NT2/D1 (cell line): ENCODE measurements around the gene KCNRG.

Experiments
- SUZ12 ChIP-seq: IDR thresholded peaks from 2 replicates; pipeline ENCODE4 v1.6.1; 2011; ENCODE audit not compliant: insufficient read length, insufficient read depth; ENCODE audit errors: extremely low read depth
- YY1 ChIP-seq: IDR thresholded peaks from 2 replicates; pipeline ENCODE4 v1.6.1; 2011; ENCODE audit not compliant: insufficient read length, insufficient read depth
- ZNF274 ChIP-seq: IDR thresholded peaks from 2 replicates; pipeline ENCODE4 v1.6.1; 2011; ENCODE audit warnings: mild to moderate bottlenecking, low read depth, low read length

DNA sequence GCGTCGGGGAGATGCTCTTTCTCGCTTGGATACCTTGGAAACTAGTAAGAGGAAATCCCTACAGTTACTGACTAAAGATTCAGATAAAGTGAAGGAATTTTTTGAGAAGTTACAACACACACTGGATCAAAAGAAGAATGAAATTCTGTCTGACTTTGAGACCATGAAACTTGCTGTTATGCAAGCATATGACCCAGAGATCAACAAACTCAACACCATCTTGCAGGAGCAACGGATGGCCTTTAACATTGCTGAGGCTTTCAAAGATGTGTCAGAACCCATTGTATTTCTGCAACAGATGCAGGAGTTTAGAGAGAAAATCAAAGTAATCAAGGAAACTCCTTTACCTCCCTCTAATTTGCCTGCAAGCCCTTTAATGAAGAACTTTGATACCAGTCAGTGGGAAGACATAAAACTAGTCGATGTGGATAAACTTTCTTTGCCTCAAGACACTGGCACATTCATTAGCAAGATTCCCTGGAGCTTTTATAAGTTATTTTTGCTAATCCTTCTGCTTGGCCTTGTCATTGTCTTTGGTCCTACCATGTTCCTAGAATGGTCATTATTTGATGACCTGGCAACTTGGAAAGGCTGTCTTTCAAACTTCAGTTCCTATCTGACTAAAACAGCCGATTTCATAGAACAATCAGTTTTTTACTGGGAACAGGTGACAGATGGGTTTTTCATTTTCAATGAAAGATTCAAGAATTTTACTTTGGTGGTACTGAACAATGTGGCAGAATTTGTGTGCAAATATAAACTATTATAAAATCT, 2.7 kb upstream of the KCNRG start:
- no peak for TF ChIP-seq ZNF274
- TF ChIP-seq YY1: no peak
- TF ChIP-seq SUZ12: no peak
